T-helper 2 cell treated with Interferon-gamma antibody and Interleukin-4, amounts not matched to agents 100 ng/mL and 5 ng/mL, for 36 hours (primary cell): Measurements from ENCODE around the gene MEPE. TPM values are rescaled to one million over a fixed set of nuclear protein-coding genes. Genes with fewer than 3 reads are reported as not detected.
"Not testable (repeated sequence)": the region's sequence is repeated elsewhere in the genome, so short reads cannot be mapped to it uniquely, and the experiment has no call there.

Experiments
- intact Hi-C: fragments of 100-400 bp; cut with micrococcal nuclease; formaldehyde crosslinking; loops from one replicate; pipeline ENCODE4 v1.15.1; 2023
- total RNA-seq: library from RNA; stranded (reverse); gene quantifications from 2 replicates; pipeline ENCODE4 v1.2.3, GENCODE V29; 2022

The MEPE gene
- total RNA-seq, 1 donor from 2014 or later = not detected

DNA sequence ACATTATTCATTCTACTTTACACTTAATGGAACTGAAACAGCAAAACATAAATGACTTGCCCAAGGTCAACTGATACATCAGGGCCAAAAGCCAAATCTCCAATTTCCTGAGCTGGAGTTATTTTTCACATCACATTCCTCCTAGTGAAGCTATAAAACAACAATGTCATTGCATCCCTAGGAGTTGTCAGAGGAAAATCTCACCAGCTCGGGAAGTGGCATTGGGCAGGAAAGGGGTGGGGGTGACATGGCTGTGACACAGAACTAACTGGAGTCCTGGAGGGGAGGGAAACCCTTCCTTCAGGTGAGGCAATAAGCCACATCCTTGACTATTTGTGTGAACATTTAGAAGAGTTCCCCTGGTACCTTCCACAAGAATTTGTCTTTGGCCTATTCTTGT lies 47.3 kb downstream of the MEPE start:
- intact Hi-C loops = no loop called here

GRCh38 chr4:87881115-87881514 lies 48.3 kb downstream of the MEPE start:
- intact Hi-C loops = no loop called here

DNA sequence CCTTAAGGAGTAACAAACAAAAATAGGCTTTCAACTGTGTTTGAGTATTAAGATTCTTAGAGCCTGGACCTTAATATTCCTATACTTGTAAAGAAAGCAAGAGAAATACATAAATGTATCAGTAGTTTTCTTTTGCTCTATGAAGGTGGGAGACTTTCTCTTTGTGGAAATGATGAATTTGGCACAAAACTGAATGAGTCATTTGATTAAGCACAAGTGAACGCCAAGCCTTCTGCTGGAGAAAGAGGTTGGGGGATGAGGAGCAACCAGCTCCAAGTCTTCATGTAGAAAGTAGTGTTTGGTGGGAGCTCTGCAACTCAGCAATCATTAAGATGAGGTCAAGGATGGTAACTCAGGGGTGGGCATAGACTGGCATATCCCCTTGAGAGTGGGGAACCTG lies 49.6 kb downstream of the MEPE start:
- intact Hi-C loops = no loop called here

DNA sequence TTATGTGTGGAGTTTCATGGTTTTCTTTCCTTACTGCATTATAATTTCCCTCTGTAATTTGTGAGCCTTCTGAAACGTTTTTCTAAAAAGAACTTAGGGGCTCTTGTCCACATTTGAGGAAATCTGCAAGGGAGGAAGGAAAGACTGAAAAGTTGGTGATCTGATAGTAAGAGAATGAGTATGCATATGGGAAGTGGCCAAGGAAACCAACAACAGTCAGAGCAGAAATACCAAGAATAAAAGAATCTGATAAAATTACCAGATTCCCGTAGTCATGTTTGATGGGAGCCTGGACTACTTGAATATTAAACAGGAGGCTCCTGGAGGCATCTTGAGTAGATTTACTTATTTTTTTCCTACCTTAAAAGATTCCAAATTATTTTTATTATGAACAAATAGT lies 50.1 kb downstream of the MEPE start:
- intact Hi-C loops = no loop called here

DNA sequence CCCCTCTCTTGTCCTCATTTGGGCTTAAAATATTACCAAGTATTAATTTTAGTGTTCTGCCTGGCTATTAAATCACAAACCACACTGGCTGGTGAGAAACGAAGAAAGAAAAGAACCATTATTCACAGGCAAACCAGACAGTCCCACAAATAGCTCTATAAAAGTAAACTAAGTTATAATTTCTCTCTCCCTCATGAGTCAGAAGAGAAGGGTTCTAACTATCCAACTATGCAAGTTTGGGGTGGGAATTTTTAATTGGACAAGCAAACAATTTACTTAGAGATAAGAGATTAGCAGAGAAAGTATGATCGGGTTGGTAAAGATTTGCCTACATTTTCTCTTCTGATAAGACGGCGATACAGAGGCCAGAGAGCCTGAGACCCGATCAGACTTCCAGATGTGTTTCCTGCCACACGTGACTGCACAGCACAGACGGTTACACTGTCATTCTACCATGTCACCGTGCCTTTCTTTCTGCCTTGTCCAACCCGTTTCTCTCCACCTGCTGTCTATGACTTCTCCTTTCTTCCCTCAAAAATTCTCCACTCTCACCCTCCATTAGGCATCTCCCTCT lies 52.3 kb downstream of the MEPE start:
- intact Hi-C loops = no loop called here

DNA sequence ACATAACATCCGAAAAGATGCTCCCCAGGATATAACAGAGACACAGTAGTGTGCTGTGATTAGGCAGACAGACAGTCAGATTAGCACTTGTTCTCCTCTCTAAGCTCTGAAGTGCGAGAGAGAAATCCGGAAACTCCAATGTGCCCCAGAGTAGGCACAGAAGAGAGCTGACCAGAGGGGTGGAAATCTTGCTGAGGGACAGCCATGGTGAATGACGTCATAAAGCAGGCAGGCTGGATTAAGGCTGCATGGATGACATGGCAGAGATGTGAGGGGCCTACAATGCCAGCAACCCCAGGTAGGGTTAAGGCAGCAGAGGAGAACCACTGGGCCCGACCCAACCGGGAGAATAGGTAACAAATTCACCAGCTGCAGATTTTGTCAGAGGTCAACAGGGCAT lies 53.3 kb downstream of the MEPE start:
- intact Hi-C loops = no loop called here

DNA sequence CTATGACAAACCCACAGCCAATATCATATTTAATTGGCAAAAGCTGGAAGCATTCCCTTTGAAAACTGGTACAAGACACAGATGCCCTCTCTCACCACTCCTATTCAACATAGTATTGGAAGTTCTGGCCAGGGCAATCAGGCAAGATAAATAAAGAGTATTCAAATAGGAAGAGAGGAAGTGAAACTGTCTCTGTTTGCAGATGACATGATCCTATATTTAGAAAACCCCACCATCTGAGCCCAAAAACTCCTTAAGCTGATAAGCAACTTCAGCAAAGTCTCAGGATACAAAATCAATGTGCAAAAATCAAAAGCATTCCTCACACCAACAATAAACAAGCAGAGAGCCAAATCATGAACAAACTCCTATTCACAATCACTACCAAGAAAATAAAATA lies 58.0 kb downstream of the MEPE start:
- intact Hi-C loops = not testable (repeated sequence)

DNA sequence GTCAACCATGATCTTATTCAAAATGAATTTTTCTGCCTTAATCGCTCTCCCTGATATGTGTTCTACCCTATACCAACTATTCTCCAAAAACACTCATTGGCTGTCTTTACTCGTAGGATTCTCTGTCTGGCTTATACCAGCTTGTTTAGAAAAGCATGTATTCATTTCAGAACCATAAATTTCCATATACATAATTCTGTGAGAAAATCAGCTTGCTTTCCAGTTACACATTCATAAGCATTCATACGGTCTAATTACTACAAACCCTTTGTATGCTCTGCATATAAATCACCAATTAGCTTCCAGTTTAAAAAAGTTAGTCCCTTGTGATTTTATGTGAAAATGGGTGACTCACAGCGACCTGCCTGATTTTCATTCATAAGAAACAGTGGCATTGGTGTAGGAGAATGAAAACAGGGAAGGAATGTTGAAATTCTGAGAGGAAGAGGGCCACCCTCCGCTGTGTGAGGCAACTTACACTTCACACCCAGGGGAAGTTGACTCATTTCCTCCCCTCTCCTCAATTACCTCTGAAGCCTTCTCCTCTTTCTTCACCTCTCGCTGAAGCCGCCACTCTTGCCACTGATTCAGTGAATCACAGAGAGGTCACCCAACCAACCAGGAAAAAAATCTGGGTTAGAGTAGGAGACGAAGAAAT lies 63.3 kb downstream of the MEPE start:
- intact Hi-C loops = no loop called here

Other genes with a start within 250 kb of the MEPE start
- gene DSPP, start 224.4 kb upstream of the MEPE start, total RNA-seq = not detected in 2 replicates
- gene DMP1, start 182.7 kb upstream of the MEPE start, total RNA-seq = not detected in 2 replicates
- not detected in 2 replicates for gene IBSP, start 33.4 kb upstream of the MEPE start, total RNA-seq
- 4.3 and 5.4 TPM in 2 replicates for gene SPP1, start 142.7 kb downstream of the MEPE start, total RNA-seq
- 24.4 and 24.5 TPM in 2 replicates for gene PKD2, start 174.7 kb downstream of the MEPE start, total RNA-seq